HG02885 (cell line): ENCODE measurements around the gene CASK.
A peak's percentile ranks its signal among the peaks of the same experiment; 100 is the strongest.
"Not testable (repeated sequence)": the region's sequence is repeated elsewhere in the genome, so short reads cannot be mapped to it uniquely, and the experiment has no call there.

Experiments
- ATAC-seq: cut with Tn5 transposase; IDR thresholded peaks from one replicate; pipeline ENCODE4 v1.9.1; 2021; ENCODE audit warnings: mild to moderate bottlenecking; ENCODE audit not compliant: unreplicated experiment, poor library complexity

The CASK gene

DNA sequence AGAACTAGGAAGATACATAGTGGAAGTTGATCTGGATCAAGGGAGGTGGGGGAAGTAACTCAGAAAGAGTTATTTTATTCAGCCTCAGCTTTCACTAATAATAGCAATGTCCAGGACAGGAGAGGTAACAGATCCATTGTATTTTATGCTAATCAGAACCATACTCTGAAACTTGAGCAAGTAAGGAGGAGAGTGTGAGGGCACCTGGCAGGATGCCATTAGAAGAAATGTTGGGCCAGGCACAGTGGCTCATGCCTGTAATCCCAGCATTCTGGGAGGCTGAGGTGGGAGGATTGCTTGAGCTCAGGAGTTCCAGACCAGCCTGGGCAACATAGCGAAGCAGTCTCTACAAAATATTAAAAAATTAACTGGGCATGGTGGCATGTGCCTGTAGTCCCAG, 218.3 kb downstream of the CASK start:
- ATAC-seq = no peak

GRCh38 chrX:41703574-41704029, 219.8 kb downstream of the CASK start:
- no peak for ATAC-seq

- ATAC-seq = no peak
These were observed 227.9 kb downstream of the CASK start for GRCh38 chrX:41695426-41695825.

- no peak for ATAC-seq
These were observed 230.3 kb downstream of the CASK start for GRCh38 chrX:41693024-41693423.

DNA sequence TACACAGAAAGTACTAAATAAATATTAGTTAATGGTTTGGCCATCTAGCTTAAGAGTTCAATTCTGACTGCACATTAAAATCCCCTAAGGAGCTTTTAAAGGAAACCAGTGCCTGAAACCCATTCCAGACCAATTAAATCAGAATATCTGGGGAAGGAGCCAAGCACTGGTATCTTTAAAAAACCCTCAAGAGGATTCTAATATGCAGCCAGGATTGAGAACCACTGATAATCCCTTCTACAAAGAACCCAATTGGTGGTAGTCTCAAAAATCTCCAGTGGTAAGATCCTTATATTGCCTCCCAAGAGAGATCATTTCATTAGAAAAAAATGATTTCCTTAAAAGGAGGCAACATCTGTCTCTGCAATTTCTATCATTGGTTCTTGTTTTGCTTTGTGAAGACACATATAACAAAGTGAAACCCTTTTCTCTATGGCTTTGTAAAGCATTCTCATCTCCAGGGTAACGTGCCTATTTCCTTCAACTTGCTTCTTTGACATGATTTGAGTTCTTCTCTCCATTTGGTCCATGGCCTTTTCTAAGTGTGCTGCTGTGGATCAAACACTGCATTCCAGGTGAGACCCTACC, 231.1 kb downstream of the CASK start:
- ATAC-seq = no peak

- ATAC-seq = no peak
These were observed 233.6 kb downstream of the CASK start for GRCh38 chrX:41689711-41690110.

DNA sequence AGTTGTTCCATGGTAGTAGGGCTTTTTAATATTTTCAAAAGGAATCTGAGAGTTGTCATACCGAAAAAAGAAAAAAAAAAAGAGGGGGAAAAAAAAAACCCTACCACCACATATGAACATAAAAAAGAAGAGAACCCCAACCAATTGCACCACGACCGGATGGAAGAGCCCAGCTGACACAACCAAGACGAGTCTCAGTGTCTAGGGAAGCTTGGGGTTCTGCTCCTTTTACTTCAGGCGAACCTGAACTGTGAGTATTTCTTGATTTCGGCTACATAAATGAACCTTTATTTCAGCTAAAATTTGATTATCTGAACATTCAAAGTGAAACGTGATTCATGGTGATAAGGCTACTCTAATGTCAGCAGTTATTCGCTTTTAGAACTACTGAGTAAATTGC, 234.5 kb downstream of the CASK start, which contains the start of gene GPR34:
GPR34 (plus strand) TSS at position 139 of the 400 bp plus-strand sequence. CDS start 6,661 bp downstream, outside the sequence.
- ATAC-seq = no peak

GRCh38 chrX:41688156-41688555, 235.2 kb downstream of the CASK start:
- no peak for ATAC-seq

GRCh38 chrX:41686788-41687187, 236.6 kb downstream of the CASK start:
- ATAC-seq = no peak

- ATAC-seq = no peak
These were observed 238.4 kb downstream of the CASK start for GRCh38 chrX:41684940-41685339.

DNA sequence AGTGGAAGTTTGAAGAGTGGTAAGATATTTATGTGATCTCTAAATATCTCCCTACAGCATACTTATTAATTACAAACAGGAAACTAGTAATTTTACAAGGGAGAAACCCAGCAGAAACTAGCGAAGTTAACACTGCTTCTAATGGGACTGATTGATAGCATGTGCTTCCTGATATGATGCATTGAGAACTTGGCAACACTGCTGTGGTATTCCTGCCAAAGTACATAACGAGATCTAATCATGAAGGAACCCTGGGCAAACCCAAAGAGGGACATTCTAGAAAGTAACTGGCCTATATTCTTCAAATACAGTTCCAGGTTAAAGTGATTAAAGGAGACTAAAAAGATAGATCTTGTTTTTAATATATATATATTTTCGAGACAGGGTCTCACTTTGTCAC, 239.2 kb downstream of the CASK start:
- ATAC-seq = no peak

- ATAC-seq = no peak
These were observed 245.9 kb downstream of the CASK start for GRCh38 chrX:41677183-41678060.

DNA sequence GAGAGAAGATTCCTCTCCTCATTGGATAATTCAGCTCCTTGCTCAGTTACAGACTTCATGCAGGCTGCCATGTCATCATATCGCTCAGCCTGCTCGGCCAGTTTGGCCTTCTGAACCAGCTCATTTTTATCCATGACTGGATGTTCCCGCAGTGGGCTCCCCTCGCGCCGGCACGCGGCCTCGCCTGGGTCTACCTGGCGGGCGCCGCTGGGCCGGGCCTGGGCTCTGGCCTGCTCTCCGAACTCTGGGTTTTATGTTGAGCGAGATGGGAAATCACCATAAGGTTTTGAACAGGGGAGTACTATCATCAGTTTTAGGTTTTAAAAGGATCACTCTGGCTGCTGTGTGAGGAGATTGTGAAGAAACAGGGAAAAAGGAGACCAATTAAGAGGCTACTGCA, 247.0 kb downstream of the CASK start:
- not testable (repeated sequence) for ATAC-seq

DNA sequence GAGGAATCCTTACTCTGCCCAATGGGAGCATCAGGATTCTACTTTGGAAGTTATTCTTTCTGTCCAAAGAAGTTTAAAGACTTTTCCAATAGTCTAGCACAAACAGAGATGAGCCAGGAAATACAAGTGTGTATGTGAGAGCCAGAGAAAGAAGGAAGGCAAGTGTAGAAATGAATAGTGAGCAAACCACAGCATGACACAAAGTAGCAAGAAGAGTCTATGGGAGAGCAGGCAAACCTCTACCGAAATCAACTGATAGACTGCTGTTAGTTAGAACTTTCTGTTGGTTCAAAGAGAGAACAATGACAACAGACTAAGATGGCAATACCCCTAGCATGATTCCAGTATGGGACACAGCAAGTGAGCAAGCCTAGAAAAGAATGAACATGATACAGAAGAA, 250.7 kb downstream of the CASK start:
- ATAC-seq = no peak

GRCh38 chrX:41671082-41671481, 252.3 kb downstream of the CASK start:
- ATAC-seq = no peak

GRCh38 chrX:41670112-41670511, 253.2 kb downstream of the CASK start:
- no peak for ATAC-seq

- no peak for ATAC-seq
These were observed 255.7 kb downstream of the CASK start for GRCh38 chrX:41667631-41668030.

DNA sequence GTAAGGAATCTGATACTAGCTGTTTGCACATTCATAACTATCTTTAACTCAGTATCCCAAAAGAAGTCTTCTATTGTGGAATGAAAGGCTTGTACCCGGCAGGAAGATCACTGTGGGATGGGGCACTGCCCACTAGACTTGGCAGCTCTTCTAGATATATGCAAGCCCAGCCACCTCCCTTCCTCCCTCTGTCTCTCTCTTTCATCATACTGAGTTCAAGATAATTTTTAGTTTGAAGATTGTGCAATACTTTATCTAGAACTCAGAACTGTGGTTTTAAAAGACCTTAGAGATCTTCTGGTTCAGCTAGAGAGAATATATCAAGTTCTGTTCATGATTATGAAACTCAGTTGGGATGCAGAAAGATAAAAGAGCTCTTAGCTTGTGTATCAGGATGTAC, 257.1 kb downstream of the CASK start:
- ATAC-seq = no peak

GRCh38 chrX:41665686-41666085, 257.7 kb downstream of the CASK start:
- no peak for ATAC-seq

- no peak for ATAC-seq
These were observed 258.4 kb downstream of the CASK start for GRCh38 chrX:41664908-41665307.

- ATAC-seq = peak; percentile 90
These were observed 258.9 kb downstream of the CASK start for GRCh38 chrX:41664375-41664901.
